GM12873 (cell line): ENCODE results near the gene NRCAM.

ENCODE experiments used
- CTCF ChIP-seq: IDR thresholded peaks from 2 replicates; pipeline ENCODE4 v1.5.1; 2012; ENCODE audit warnings: low read depth, mild to moderate bottlenecking, moderate library complexity, low read length, control low read depth; ENCODE audit not compliant: insufficient read depth; ENCODE audit errors: missing control alignments

Gene NRCAM

GRCh38 chr7:108406222-108406890 is 49.9 kb downstream of the NRCAM start:
- TF ChIP-seq CTCF, result no peak

GRCh38 chr7:108404509-108405420 is 51.5 kb downstream of the NRCAM start:
- no peak for TF ChIP-seq CTCF

GRCh38 chr7:108403597-108404217 is 52.5 kb downstream of the NRCAM start:
- TF ChIP-seq CTCF, result no peak

- no peak for TF ChIP-seq CTCF
Measured at GRCh38 chr7:108402865-108403264, 53.4 kb downstream of the NRCAM start.

GRCh38 chr7:108396080-108396479 is 60.2 kb downstream of the NRCAM start:
- no peak for TF ChIP-seq CTCF

GRCh38 chr7:108395426-108395825 is 60.8 kb downstream of the NRCAM start:
- no peak for TF ChIP-seq CTCF

- TF ChIP-seq CTCF, result no peak
Measured at GRCh38 chr7:108385834-108386422, 70.3 kb downstream of the NRCAM start.
